Panc1 (cell line): ENCODE results near the gene REEP2.

Source experiments
- POLR2AphosphoS5 ChIP-seq: IDR thresholded peaks from 2 replicates; pipeline ENCODE4 v1.6.1; 2012; ENCODE audit warnings: mild to moderate bottlenecking, low read depth, low read length, moderate library complexity
- TF ChIP-seq, protein P1 (sequence below): fragments of 450-650 bp; IDR thresholded peaks from 2 replicates; pipeline ENCODE4 v1.5.1; 2017; ENCODE audit warnings: mild to moderate bottlenecking
- TF ChIP-seq, protein P2 (sequence below), 2 experiments: IDR thresholded peaks; 2 replicates each; pipeline ENCODE4 v1.6.1; 2011 to 2012; ENCODE audit warnings: low read depth in 2 of 2, control low read depth in 1 of 2, low read length in 1 of 2, mild to moderate bottlenecking in 1 of 2, moderate library complexity in 1 of 2; ENCODE audit not compliant: insufficient read depth in 1 of 2

DNA sequence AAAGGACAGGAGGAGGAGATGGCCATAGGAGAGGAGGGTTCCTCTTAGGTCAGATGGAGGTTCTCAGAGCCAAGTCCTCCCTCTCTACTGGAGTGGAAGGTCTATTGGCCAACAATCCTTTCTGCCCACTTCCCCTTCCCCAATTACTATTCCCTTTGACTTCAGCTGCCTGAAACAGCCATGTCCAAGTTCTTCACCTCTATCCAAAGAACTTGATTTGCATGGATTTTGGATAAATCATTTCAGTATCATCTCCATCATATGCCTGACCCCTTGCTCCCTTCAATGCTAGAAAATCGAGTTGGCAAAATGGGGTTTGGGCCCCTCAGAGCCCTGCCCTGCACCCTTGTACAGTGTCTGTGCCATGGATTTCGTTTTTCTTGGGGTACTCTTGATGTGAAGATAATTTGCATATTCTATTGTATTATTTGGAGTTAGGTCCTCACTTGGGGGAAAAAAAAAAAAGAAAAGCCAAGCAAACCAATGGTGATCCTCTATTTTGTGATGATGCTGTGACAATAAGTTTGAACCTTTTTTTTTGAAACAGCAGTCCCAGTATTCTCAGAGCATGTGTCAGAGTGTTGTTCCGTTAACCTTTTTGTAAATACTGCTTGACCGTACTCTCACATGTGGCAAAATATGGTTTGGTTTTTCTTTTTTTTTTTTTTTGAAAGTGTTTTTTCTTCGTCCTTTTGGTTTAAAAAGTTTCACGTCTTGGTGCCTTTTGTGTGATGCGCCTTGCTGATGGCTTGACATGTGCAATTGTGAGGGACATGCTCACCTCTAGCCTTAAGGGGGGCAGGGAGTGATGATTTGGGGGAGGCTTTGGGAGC lies 29.5 kb downstream of the REEP2 start:
- TF ChIP-seq, protein P1, sequence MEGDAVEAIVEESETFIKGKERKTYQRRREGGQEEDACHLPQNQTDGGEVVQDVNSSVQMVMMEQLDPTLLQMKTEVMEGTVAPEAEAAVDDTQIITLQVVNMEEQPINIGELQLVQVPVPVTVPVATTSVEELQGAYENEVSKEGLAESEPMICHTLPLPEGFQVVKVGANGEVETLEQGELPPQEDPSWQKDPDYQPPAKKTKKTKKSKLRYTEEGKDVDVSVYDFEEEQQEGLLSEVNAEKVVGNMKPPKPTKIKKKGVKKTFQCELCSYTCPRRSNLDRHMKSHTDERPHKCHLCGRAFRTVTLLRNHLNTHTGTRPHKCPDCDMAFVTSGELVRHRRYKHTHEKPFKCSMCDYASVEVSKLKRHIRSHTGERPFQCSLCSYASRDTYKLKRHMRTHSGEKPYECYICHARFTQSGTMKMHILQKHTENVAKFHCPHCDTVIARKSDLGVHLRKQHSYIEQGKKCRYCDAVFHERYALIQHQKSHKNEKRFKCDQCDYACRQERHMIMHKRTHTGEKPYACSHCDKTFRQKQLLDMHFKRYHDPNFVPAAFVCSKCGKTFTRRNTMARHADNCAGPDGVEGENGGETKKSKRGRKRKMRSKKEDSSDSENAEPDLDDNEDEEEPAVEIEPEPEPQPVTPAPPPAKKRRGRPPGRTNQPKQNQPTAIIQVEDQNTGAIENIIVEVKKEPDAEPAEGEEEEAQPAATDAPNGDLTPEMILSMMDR: no peak
- no peak for TF ChIP-seq POLR2AphosphoS5
- TF ChIP-seq, protein P2, sequence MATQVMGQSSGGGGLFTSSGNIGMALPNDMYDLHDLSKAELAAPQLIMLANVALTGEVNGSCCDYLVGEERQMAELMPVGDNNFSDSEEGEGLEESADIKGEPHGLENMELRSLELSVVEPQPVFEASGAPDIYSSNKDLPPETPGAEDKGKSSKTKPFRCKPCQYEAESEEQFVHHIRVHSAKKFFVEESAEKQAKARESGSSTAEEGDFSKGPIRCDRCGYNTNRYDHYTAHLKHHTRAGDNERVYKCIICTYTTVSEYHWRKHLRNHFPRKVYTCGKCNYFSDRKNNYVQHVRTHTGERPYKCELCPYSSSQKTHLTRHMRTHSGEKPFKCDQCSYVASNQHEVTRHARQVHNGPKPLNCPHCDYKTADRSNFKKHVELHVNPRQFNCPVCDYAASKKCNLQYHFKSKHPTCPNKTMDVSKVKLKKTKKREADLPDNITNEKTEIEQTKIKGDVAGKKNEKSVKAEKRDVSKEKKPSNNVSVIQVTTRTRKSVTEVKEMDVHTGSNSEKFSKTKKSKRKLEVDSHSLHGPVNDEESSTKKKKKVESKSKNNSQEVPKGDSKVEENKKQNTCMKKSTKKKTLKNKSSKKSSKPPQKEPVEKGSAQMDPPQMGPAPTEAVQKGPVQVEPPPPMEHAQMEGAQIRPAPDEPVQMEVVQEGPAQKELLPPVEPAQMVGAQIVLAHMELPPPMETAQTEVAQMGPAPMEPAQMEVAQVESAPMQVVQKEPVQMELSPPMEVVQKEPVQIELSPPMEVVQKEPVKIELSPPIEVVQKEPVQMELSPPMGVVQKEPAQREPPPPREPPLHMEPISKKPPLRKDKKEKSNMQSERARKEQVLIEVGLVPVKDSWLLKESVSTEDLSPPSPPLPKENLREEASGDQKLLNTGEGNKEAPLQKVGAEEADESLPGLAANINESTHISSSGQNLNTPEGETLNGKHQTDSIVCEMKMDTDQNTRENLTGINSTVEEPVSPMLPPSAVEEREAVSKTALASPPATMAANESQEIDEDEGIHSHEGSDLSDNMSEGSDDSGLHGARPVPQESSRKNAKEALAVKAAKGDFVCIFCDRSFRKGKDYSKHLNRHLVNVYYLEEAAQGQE (IDR thresholded peaks at IDR 0.05; ENCODE audit: insufficient read depth in 1 of 2, low read depth in 2 of 2, low read length in 1 of 2): no peak
